SK-N-MC (cell line): ENCODE measurements around the gene THAP3.

Experiments
- EZH2 ChIP-seq: fragments of 200-600 bp; sonication (generic); IDR thresholded peaks from one replicate; pipeline ENCODE4 v1.6.1; 2017; ENCODE audit warnings: antibody characterized with exemption
- FOXP2 ChIP-seq: optimal IDR thresholded peaks from 2 replicates; pipeline ENCODE3; 2011; ENCODE audit warnings: mild to moderate bottlenecking, moderate library complexity; ENCODE audit not compliant: insufficient read depth; ENCODE audit errors: extremely low read length, control extremely low read depth
- POLR2AphosphoS5 ChIP-seq: IDR thresholded peaks from 2 replicates; pipeline ENCODE4 v1.6.1; 2012; ENCODE audit warnings: mild to moderate bottlenecking, low read depth, low read length, borderline replicate concordance

- TF ChIP-seq POLR2AphosphoS5 (no peak), EZH2 (no peak), FOXP2 (no peak)
These were observed 5.6 kb upstream of the THAP3 start for GRCh38 chr1:6619045-6619444.
